ENCODE results near the gene INF2.
"Not testable (repeated sequence)": the region's sequence is repeated elsewhere in the genome, so short reads cannot be mapped to it uniquely, and the experiment has no call there.

DNA sequence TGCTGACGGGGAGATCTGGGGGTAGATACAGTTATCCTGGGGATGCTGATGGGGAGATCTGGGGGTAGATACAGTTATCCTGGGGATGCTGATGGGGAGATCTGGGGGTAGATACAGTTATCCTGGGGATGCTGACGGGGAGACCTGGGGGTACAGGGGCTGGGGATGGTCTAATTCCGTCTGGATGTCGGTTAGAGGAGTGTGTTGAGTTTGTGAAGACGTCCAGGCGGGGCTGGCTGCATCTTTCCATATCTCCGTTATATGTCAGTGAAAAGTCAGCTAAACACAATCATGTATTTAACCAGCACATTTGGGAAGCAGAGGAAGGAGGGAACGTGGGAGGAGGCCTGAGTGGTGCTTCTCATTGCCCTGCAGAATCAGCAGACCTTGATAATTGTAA, 17.3 kb upstream of the INF2 start:
- TF ChIP-seq, protein P1, sequence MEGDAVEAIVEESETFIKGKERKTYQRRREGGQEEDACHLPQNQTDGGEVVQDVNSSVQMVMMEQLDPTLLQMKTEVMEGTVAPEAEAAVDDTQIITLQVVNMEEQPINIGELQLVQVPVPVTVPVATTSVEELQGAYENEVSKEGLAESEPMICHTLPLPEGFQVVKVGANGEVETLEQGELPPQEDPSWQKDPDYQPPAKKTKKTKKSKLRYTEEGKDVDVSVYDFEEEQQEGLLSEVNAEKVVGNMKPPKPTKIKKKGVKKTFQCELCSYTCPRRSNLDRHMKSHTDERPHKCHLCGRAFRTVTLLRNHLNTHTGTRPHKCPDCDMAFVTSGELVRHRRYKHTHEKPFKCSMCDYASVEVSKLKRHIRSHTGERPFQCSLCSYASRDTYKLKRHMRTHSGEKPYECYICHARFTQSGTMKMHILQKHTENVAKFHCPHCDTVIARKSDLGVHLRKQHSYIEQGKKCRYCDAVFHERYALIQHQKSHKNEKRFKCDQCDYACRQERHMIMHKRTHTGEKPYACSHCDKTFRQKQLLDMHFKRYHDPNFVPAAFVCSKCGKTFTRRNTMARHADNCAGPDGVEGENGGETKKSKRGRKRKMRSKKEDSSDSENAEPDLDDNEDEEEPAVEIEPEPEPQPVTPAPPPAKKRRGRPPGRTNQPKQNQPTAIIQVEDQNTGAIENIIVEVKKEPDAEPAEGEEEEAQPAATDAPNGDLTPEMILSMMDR (optimal IDR thresholded peaks at IDR 0.05 in 1 of 3, IDR thresholded peaks at IDR 0.05 in 1 of 3, conservative IDR thresholded peaks at IDR 0.05 in 1 of 3; ENCODE audit: extremely low read depth in 1 of 3, insufficient read depth in 2 of 3, low read length in 3 of 3) = not testable (repeated sequence)
- TF ChIP-seq EZH2 (IDR thresholded peaks at IDR 0.05; ENCODE audit: low read length) = not testable (repeated sequence)

All from keratinocyte (primary cell).